Karpas-422 (cell line): ENCODE data around the gene PRRC2B. TPM values are rescaled to one million over a fixed set of nuclear protein-coding genes. Genes with fewer than 3 reads are reported as not detected.

Experiments used
- DNase-seq: peaks from one replicate; pipeline ENCODE4 v3.0.0-alpha.2; 2015
- H2AFZ ChIP-seq: fragments of 200-600 bp; sonication (generic); 2 replicates; pipeline ENCODE4 v1.6.1; 2014; ENCODE audit warnings: antibody characterized with exemption, low read length, mixed read lengths
- H3K27ac ChIP-seq: fragments of 200-600 bp; sonication (generic); 2 replicates; pipeline ENCODE4 v1.5.1; 2014; ENCODE audit warnings: mild to moderate bottlenecking, low read length, moderate library complexity
- H3K27me3 ChIP-seq: fragments of 200-600 bp; sonication (generic); 2 replicates; pipeline ENCODE4 v1.6.1; 2014; ENCODE audit warnings: low read length, mixed read lengths
- H3K36me3 ChIP-seq: fragments of 200-600 bp; sonication (generic); 2 replicates; pipeline ENCODE4 v1.6.1; 2014; ENCODE audit warnings: low read length, mixed read lengths; ENCODE audit not compliant: insufficient read depth
- H3K4me1 ChIP-seq: fragments of 200-600 bp; sonication (generic); 2 replicates; pipeline ENCODE4 v1.6.1; 2014; ENCODE audit warnings: mild to moderate bottlenecking, low read length, mixed read lengths
- H3K4me2 ChIP-seq: fragments of 200-600 bp; sonication (generic); 2 replicates; pipeline ENCODE4 v1.6.1; 2014; ENCODE audit warnings: low read length, low read depth, mild to moderate bottlenecking; ENCODE audit not compliant: poor library complexity, severe bottlenecking
- H3K4me3 ChIP-seq: fragments of 200-600 bp; sonication (generic); 2 replicates; pipeline ENCODE4 v1.5.1; 2014; ENCODE audit warnings: mild to moderate bottlenecking, antibody characterized with exemption, low read length, mixed read lengths
- H3K79me2 ChIP-seq: fragments of 200-600 bp; sonication (generic); 2 replicates; pipeline ENCODE4 v1.6.1; 2014; ENCODE audit warnings: mild to moderate bottlenecking, low read length, mixed read lengths
- H3K9ac ChIP-seq: fragments of 200-600 bp; sonication (generic); 2 replicates; pipeline ENCODE4 v1.6.0; 2014; ENCODE audit warnings: low read length
- H3K9me2 ChIP-seq: fragments of 200-600 bp; sonication (generic), shearing (Covaris generic); replicated peaks from 2 replicates; pipeline ENCODE4 v1.6.0; 2014; ENCODE audit warnings: mild to moderate bottlenecking, low read length, moderate library complexity; ENCODE audit not compliant: insufficient read depth
- H3K9me3 ChIP-seq: fragments of 300-700, 200-600 bp; sonication (generic); 2 replicates; pipeline ENCODE4 v1.6.1; 2014; ENCODE audit warnings: low read length, mixed read lengths
- H4K20me1 ChIP-seq: fragments of 200-600 bp; sonication (generic); 2 replicates; pipeline ENCODE4 v1.6.1; 2014; ENCODE audit warnings: mild to moderate bottlenecking, antibody characterized with exemption, low read length, low read depth; ENCODE audit not compliant: insufficient read depth
- total RNA-seq: library from RNA; depleted of rRNA; stranded (reverse); fragments of >200 nt; shearing (Covaris generic); gene quantifications from 2 replicates; pipeline ENCODE4 v1.2.3, GENCODE V29; 2014; ENCODE audit warnings: low replicate concordance

The PRRC2B gene
- total RNA-seq, 1 experiment from 2014 or later = 83.8 TPM

GRCh38 chr9:131400627-131401026 lies 6.7 kb downstream of the PRRC2B start:
- no peak overlapping the region for H3K4me2 ChIP-seq
- no peak overlapping the region for H3K27ac ChIP-seq
- no peaks in the 10 kb centered on the region for H3K9me3 ChIP-seq
- peaks cover 81% of the 10 kb centered on the region for H4K20me1 ChIP-seq
- DNase-seq = no peak
- H3K4me1 ChIP-seq = peaks cover 29% of the 10 kb centered on the region
- H2AFZ ChIP-seq = no peak overlapping the region
- no peak overlapping the region for H3K4me3 ChIP-seq
- peaks cover 31% of the 10 kb centered on the region for H3K36me3 ChIP-seq
- H3K9ac ChIP-seq = no peak overlapping the region
- H3K79me2 ChIP-seq = peaks cover 99% of the 10 kb centered on the region
- H3K9me2 ChIP-seq = no peaks in the 10 kb centered on the region
- H3K27me3 ChIP-seq = no peaks in the 10 kb centered on the region

GRCh38 chr9:131402073-131402472 lies 8.2 kb downstream of the PRRC2B start:
- no peaks in the 10 kb centered on the region for H3K9me3 ChIP-seq
- peaks cover 29% of the 10 kb centered on the region for H3K36me3 ChIP-seq
- H3K9me2 ChIP-seq = no peaks in the 10 kb centered on the region
- H3K79me2 ChIP-seq = peaks cover 99% of the 10 kb centered on the region
- peaks cover 82% of the 10 kb centered on the region for H4K20me1 ChIP-seq
- no peak overlapping the region for H2AFZ ChIP-seq
- H3K4me2 ChIP-seq = no peak overlapping the region
- no peak for DNase-seq
- peaks cover 14% of the 10 kb centered on the region for H3K4me1 ChIP-seq
- no peak overlapping the region for H3K9ac ChIP-seq
- H3K27ac ChIP-seq = no peak overlapping the region
- no peaks in the 10 kb centered on the region for H3K27me3 ChIP-seq
- no peak overlapping the region for H3K4me3 ChIP-seq

DNA sequence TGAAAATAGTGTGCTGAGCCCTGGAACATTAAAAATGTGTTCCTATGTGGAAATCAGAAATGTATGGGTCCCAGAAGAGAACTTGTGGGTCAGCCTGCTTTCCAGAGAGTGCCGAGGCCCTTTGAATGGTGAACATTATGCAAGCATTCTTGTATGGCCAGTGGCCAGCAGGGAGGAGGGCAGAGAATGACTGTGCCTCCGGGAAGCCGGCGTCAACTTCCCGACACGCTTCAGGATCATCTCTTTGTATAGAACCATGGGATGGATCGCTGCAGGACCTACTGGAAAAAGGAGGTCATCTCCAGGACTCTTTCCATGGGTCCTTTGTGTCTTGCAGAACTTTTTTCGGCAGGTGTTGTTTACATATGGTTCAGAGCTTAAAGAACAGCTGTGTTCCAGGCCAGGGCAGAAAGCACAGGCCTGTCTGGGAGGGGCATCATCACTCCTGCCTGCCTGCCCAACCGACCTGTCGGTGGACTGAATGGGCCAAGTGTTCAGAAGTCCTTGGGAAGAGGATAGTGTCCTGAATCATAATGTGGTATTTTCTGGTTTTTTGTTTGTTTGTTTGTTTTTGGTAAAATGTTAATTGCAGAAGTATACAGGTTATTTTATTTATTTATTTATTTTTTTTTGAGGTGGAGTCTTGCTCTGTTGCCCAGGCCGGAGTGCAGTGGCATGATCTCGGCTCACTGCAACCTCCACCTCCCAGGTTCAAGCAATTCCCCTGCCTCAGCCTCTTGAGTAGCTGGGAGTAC lies 9.0 kb downstream of the PRRC2B start:
- Histone ChIP-seq H3K27ac (no peak overlapping the region), H3K4me2 (no peak overlapping the region), H3K9me3 (no peaks in the 10 kb centered on the region), H3K79me2 (peaks cover 99% of the 10 kb centered on the region), H3K9ac (no peak overlapping the region), H3K36me3 (peaks cover 31% of the 10 kb centered on the region), H3K27me3 (no peaks in the 10 kb centered on the region), H4K20me1 (peaks cover 81% of the 10 kb centered on the region), H3K4me1 (peaks cover 6% of the 10 kb centered on the region), H3K9me2 (no peaks in the 10 kb centered on the region), H3K4me3 (no peak overlapping the region), H2AFZ (no peak overlapping the region)
- DNase-seq = no peak

GRCh38 chr9:131403493-131403773 lies 9.5 kb downstream of the PRRC2B start:
- Histone ChIP-seq H3K4me1 (peaks cover under 1% of the 10 kb centered on the region; the same call in 1 of the 2 replicates), H3K36me3 (peaks cover 26% of the 10 kb centered on the region), H4K20me1 (peaks cover 80% of the 10 kb centered on the region), H3K27ac (no peak overlapping the region), H3K4me3 (no peak overlapping the region), H3K27me3 (no peaks in the 10 kb centered on the region), H2AFZ (no peak overlapping the region), H3K4me2 (no peak overlapping the region), H3K79me2 (peaks cover 99% of the 10 kb centered on the region), H3K9ac (no peak overlapping the region), H3K9me2 (no peaks in the 10 kb centered on the region), H3K9me3 (no peaks in the 10 kb centered on the region)
- DNase-seq = no peak

DNA sequence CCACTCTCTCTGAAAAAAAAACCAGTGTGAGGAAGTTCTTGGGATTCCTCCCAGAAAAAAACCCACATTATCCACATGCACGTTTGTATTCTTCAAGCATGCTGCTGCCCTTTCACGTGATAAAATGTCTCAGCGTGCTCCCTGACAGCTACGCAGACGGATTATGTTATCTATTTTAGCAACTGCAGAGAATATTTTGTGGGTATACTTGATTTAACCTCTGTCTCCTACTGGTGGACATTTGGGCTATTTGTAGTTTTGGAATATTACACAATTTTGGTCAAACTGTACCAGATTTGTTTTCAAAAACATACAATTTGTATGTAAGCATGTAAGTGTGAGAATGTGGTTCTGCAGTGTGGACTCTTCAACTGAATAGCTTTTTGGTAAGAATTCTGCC lies 10.7 kb downstream of the PRRC2B start:
- Histone ChIP-seq H3K9me3 (no peaks in the 10 kb centered on the region), H3K36me3 (peaks cover 26% of the 10 kb centered on the region), H3K9me2 (no peaks in the 10 kb centered on the region), H3K4me3 (no peak overlapping the region), H3K79me2 (peaks cover 99% of the 10 kb centered on the region), H3K4me2 (no peak overlapping the region), H4K20me1 (peaks cover 76% of the 10 kb centered on the region), H3K27me3 (no peaks in the 10 kb centered on the region), H3K4me1 (no peaks in the 10 kb centered on the region), H2AFZ (no peak overlapping the region), H3K9ac (no peak overlapping the region), H3K27ac (no peak overlapping the region)
- DNase-seq = no peak

- Histone ChIP-seq H3K79me2 (peaks cover 99% of the 10 kb centered on the region), H3K27ac (no peak overlapping the region), H3K9ac (no peak overlapping the region), H2AFZ (no peak overlapping the region), H3K4me2 (no peak overlapping the region), H3K27me3 (no peaks in the 10 kb centered on the region), H3K9me3 (no peaks in the 10 kb centered on the region), H3K36me3 (peaks cover 31% of the 10 kb centered on the region), H3K9me2 (no peaks in the 10 kb centered on the region), H3K4me1 (no peaks in the 10 kb centered on the region), H4K20me1 (peaks cover 73% of the 10 kb centered on the region), H3K4me3 (no peak overlapping the region)
- DNase-seq = no peak
Measured at GRCh38 chr9:131404987-131405386, 11.1 kb downstream of the PRRC2B start.

GRCh38 chr9:131405428-131405827 lies 11.5 kb downstream of the PRRC2B start:
- Histone ChIP-seq H3K79me2 (peaks cover 99% of the 10 kb centered on the region), H3K27me3 (no peaks in the 10 kb centered on the region), H4K20me1 (peaks cover 74% of the 10 kb centered on the region), H2AFZ (no peak overlapping the region), H3K9me2 (no peaks in the 10 kb centered on the region), H3K9me3 (no peaks in the 10 kb centered on the region), H3K9ac (no peak overlapping the region), H3K4me1 (no peaks in the 10 kb centered on the region), H3K27ac (no peak overlapping the region), H3K4me2 (no peak overlapping the region), H3K36me3 (peaks cover 35% of the 10 kb centered on the region), H3K4me3 (no peak overlapping the region)
- no peak for DNase-seq

- Histone ChIP-seq H3K4me3 (no peak overlapping the region), H2AFZ (no peak overlapping the region), H3K4me2 (no peak overlapping the region), H3K36me3 (peaks cover 39% of the 10 kb centered on the region), H3K79me2 (peaks cover 99% of the 10 kb centered on the region), H3K27ac (no peak overlapping the region), H3K27me3 (no peaks in the 10 kb centered on the region), H4K20me1 (peaks cover 73% of the 10 kb centered on the region), H3K4me1 (no peaks in the 10 kb centered on the region), H3K9me2 (no peaks in the 10 kb centered on the region), H3K9ac (no peak overlapping the region), H3K9me3 (no peaks in the 10 kb centered on the region)
- no peak for DNase-seq
Measured at GRCh38 chr9:131405858-131406537, 12.1 kb downstream of the PRRC2B start.
